GM18505 (cell line): Measurements from ENCODE around the gene GNAO1.

Source experiments
- ATAC-seq: cut with Tn5 transposase; IDR thresholded peaks from one replicate; pipeline ENCODE4 v1.9.1; 2021; ENCODE audit not compliant: unreplicated experiment
- POLR2A ChIP-seq: IDR thresholded peaks from 4 replicates; pipeline ENCODE4 v1.6.1; 2011; ENCODE audit warnings: borderline replicate concordance; ENCODE audit not compliant: insufficient read depth, insufficient read length; ENCODE audit errors: extremely low read depth

Gene GNAO1

DNA sequence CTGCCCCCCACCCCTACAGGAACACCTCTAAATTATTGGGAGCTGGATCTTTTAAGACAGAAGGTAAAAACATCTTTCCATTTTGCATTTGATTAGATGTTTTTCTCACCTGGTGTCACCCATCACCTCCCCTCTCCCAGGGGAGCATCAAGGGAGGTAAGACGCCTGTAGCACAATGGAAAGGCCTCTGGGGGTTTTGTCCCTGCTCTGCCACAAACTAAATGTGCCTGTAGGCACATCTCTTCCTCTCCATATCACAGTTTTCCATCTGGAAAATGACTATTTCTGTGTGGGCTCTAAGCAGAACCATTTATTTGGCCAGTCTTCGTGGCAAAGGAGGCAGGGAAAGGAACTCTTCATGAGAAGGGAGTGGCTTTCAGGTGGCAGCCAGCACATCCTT is 76.6 kb downstream of the GNAO1 start:
- no peak for ATAC-seq
- no peak for TF ChIP-seq POLR2A

DNA sequence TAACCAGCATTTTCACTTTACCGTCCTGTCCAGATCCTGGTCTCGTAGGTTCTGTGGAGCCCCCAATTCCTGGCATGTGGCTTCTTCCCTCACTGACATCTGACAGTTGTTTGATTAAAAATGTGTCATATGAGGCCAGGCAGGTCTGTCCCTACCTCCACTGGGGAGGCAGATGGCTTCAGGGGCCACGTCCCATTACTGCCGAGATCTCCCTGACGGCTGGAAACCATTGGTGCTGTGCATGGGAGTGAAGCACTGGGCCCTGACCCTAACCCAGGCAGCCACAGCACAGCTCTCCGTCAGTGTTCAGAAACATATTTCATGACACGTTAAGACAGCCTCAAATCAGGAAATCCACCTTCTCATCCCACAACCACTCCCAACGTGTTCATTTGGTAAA is 77.5 kb downstream of the GNAO1 start:
- no peak for ATAC-seq
- no peak for TF ChIP-seq POLR2A

DNA sequence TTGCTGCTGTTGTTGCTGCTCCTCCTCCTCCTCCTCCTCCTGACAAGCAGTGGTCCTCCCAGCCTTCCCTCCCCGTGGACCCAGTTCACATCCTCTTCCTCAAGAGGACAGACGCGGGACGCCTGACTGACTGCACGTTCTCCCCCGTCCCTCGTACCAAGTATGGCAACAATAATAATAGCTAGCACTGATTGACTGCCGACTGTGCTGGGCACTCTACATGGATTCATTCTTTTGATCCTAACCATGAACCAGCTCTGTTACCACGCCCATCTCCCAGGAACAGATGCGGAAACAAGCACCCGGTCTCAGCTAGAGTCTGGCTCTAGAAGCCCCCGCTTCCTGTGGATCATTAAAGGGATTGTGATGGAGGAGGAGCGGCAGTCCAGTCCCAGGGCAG is 78.0 kb downstream of the GNAO1 start:
- ATAC-seq, result no peak
- TF ChIP-seq POLR2A, result no peak

DNA sequence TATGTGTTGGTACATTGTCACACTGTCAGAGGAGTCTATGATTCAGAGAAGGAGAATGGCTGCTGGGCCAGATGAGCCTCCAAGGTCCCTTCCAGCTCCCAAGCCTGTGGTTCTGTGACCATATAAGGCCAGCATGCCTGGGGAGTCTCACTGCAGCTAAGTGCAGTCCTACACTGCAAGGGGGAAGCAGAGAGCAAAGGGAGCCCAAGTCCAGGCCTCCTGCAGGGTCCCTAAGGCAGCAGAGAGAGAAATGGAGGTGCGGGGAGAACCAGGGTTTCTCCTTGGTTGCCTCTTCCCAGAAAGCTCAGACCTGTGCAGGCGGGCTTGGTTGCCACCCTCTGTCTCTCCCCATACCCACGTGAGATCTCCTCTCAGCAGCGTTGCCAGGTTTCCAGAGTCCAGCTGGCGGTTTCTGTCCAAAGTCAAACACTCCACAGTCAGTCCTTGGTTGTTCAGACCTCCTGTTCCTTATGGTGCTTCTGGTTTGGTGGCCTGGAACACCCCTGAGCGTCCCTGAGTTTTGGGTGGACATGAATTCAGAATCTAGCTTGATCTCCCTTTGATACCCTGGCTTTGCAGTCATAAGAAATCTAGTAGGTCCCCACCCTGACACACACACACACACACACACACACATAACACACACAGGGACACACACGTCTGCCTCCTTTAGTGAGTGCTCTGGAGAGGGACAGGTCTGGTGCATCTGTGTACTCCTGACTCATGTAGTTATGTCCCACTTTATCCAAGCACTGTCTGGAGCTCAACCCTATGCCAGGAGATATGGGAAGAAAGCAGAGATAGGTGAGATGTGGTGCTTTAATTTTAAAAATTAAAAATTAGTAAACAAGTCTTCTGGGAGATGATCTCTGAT is 78.8 kb downstream of the GNAO1 start:
- no peak for ATAC-seq
- TF ChIP-seq POLR2A, result no peak

DNA sequence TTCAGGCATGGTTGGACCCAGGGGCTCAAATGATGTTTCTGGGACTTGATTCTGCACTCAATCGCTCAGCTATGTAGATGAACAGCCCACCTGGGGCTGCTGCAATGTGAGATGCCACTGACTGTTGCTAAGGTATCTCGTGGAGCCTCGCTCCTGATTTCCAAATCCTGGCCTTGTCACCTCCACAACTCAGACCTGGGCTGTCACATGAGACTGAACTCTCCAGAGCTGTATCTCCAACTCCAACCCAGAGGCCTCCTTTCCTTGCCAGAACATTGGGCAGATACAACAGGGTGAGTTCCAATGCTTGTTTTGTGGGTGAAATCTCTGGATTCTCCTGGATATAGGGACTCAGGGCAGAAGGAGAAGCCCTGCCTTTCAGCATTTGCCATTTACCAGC is 79.5 kb downstream of the GNAO1 start:
- TF ChIP-seq POLR2A, result no peak
- no peak for ATAC-seq

DNA sequence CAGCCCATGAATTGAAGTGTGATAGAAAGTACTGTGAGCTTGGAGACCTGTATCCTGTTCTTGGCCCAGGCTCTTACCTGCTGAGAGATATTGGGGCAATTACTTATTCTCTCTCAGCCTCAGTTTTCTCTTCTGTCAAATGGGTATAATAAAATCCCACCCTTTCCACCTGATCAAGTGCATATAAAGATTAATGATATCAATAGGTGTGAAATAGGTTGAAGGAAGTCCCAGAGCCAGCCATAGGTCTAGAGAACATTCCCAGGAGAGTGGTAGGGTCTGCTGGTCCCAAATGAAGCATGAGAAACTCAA is 81.2 kb downstream of the GNAO1 start:
- TF ChIP-seq POLR2A, result no peak
- no peak for ATAC-seq

DNA sequence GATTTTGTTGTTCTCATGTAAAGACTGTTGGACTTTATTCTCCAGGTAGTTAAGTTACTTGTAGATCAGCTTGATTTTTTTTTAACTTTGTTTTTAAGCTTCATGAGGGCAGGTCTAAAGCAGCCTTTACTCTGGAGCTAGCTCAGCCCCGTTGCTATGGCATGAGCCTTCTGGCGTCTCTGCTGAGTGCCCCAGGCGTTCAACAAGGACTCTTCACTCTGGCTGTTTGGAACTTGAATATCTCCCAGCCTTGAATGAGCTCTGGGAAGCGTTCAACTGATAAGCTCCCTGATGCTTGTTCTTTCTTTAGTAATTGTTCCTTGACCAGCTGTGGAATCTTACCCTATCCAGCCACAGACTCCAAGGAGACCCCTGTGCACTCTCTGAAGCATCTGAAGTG is 82.3 kb downstream of the GNAO1 start:
- no peak for ATAC-seq
- no peak for TF ChIP-seq POLR2A

DNA sequence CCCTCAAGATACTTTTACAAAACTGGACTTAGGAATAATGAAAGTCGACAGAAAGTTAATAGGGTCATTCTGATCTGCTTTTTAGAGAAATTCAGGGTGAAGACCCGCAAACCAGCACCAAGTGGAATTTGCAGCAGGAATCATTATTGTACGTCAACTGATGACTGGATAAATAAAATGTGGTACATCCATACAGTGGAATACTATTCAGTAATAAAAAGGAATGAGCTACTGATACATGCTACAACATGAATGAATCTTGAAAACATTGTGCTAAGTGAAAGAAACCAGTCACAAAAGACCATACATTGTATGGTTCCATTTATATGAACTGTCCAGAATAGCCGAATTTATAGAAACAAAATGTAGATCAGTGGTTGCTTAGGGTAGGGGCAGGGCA is 83.1 kb downstream of the GNAO1 start:
- ATAC-seq, result no peak
- TF ChIP-seq POLR2A, result no peak

DNA sequence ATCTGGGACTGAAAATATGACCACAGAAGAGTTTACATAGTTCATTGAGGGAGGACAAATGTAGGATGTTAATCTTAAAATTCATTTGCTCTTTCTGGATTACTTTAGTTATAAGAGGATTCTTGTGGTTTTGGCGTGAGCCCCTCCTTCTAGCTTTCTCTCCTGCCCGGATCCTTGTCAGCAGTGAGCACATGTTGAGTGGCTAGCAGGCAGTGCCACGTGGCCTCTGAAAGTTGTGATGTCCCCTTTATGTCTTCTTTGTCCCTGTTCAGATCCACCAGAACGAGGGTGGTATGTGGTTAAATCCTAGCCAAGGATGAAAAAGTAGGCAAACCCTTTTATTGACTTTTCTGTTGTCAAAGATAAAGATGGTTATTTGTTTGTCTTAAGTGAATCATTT is 83.8 kb downstream of the GNAO1 start:
- ATAC-seq, result no peak
- TF ChIP-seq POLR2A, result no peak

DNA sequence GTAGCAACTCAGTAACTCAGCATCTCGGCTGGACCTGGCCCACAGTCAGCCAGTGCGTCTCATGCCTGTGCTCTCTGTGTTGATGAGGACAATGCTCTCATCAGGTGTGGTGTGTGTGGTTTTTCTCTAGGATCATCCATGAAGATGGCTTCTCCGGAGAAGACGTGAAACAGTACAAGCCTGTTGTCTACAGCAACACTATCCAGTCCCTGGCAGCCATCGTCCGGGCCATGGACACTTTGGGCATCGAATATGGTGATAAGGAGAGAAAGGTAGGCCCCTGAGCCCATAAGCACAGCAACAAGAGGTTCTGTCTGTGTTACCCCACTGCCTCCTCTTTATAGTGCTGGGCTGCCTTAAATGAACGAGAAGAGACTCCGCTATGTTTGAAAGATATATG is 84.5 kb downstream of the GNAO1 start:
- TF ChIP-seq POLR2A, result no peak
- ATAC-seq, result no peak

DNA sequence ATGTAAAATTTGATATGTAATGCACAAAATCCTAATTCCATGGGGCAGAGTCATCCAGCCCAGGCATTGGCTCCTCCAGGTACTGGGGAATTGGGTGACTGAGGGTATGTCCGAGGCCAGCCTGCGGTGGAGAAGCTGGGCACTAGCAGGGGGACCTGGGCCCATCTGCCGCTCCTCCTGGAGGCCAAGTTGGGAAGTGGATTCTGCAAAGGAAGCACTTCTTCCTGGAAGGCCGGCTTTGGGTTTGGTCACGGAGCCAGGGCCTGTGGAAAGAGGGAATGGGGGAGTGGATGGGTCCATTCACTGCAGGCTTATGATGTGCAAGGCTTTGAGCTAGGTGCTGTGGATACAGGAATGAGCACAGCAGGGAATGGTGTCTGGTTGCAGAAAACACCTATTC is 85.8 kb downstream of the GNAO1 start:
- no peak for TF ChIP-seq POLR2A
- no peak for ATAC-seq

DNA sequence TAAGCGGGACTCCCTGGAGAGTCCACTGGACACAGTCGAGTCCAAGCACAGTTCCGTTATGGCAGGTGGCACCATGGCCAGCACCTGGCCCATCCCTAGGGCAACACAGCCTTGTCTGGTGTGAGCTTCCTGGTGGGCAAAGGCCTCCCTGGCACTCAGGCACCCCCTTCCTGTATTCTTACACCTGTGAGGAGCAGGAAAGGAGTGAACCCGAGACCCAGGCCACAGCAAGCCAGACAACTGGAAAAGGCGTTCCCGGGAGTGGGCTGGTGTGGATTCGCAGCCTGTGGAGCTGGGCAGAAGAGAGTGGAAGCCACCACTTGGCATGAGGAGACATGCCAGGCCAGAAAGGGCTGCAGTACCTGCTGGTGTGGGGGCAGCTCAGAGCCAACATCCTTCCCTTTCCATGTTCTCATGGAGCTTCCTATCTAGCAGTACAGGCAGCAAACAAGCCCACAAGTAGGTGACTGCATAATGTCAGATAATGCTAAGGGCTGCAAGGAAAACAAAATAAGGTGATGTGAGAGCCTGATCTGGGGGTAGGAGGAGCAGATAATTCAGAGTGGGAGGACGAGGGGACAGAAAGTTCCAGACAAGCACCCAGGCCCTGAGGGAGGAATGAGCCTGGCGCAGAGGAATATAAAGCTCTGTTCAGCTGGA is 87.0 kb downstream of the GNAO1 start:
- no peak for ATAC-seq
- TF ChIP-seq POLR2A, result no peak

DNA sequence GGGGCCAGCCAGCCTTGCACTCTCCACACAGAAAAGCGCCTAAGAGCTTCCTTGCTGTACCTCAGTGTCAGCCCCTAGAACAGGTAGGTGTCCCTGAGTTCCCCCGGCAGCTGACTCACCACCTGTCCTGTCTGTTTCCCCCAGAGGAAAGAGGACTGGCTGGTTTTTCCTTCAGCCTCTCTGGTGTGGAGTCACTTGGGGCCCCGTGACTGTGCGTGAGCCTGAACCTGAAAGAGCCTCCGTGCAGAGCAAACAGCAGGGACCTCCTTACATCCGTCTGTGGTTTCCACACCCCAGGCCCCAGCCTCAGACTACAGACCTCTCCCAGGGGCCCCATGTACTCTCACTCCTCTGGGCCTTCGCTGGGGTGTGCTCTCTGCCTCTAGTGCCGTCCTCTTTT is 87.8 kb downstream of the GNAO1 start:
- TF ChIP-seq POLR2A, result no peak
- ATAC-seq, result peak; percentile 68

DNA sequence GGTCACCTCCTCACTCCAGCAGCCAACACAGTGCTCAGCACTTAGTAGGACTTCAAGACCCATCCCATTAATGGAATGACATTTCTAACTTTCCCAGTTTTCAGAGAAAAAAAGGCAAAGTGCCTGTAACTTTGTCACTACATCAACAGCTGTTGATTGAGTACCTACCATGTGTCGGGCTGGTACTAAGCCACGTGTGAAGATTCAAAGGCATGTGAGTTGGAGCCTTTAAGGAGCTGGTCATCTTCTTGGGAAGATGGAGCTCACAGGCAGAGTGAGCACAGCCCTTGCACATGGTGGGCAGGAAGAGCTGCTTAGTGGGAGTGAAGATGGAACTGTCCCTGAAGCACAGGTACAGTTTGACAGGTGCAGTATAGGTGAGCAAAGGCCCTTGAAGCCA is 88.6 kb downstream of the GNAO1 start:
- no peak for ATAC-seq
- no peak for TF ChIP-seq POLR2A
